Liver (tissue), 9 donors: ENCODE results near the gene PEX5L. TPM values are rescaled to one million over a fixed set of nuclear protein-coding genes. Genes with fewer than 3 reads are reported as not detected.

Experiments used
- DNase-seq: peaks from one replicate; pipeline ENCODE4 v3.0.0-alpha.2; 2017; ENCODE audit warnings: low spot score
- H3K27ac ChIP-seq, 2 donors: one replicate each; pipeline ENCODE4 v1.7.0; 2013; ENCODE audit warnings: inconsistent platforms in 2 of 2, low read length in 2 of 2, control low read depth in 1 of 2, low read depth in 1 of 2, mild to moderate bottlenecking in 1 of 2
- H3K27me3 ChIP-seq, 4 donors: one replicate each; pipeline versions ENCODE4 v1.6.1 to v1.7.0; 2013; ENCODE audit warnings: low read length in 3 of 4, inconsistent platforms in 1 of 4, mild to moderate bottlenecking in 1 of 4, moderate library complexity in 1 of 4; ENCODE audit not compliant: control insufficient read depth in 4 of 4, insufficient read depth in 4 of 4
- H3K36me3 ChIP-seq, 4 donors: one replicate each; pipeline versions ENCODE4 v1.6.1 to v1.7.0; 2013; ENCODE audit warnings: low read length in 3 of 4, mild to moderate bottlenecking in 3 of 4, low read depth in 1 of 4, moderate library complexity in 1 of 4; ENCODE audit not compliant: control insufficient read depth in 4 of 4, insufficient read depth in 3 of 4
- H3K4me1 ChIP-seq, 4 donors: one replicate each; pipeline versions ENCODE4 v1.6.1 to v1.7.0; 2013; ENCODE audit warnings: low read length in 3 of 4, mild to moderate bottlenecking in 3 of 4, moderate library complexity in 1 of 4; ENCODE audit not compliant: control insufficient read depth in 4 of 4, insufficient read depth in 4 of 4
- H3K4me3 ChIP-seq, 3 donors: one replicate each; pipeline versions ENCODE4 v1.6.1 to v1.7.0; 2013; ENCODE audit warnings: low read length in 3 of 3, control low read depth in 1 of 3, low read depth in 1 of 3, mild to moderate bottlenecking in 1 of 3
- H3K9ac ChIP-seq, 2 donors: one replicate each; pipeline ENCODE4 v1.7.0; 2013; ENCODE audit warnings: low read length in 2 of 2, mild to moderate bottlenecking in 2 of 2, moderate library complexity in 2 of 2, control low read depth in 1 of 2, low read depth in 1 of 2
- H3K9me3 ChIP-seq, 4 donors: one replicate each; pipeline versions ENCODE4 v1.6.1 to v1.7.0; 2013; ENCODE audit warnings: low read length in 3 of 4; ENCODE audit not compliant: control insufficient read depth in 4 of 4
- EGR1 ChIP-seq, 2 donors: IDR thresholded peaks; 2 replicates each; pipeline ENCODE4 v1.6.1; 2016 to 2018; ENCODE audit warnings: antibody characterized with exemption in 2 of 2, low read depth in 2 of 2
- FOXA1 ChIP-seq: IDR thresholded peaks from 2 replicates; pipeline ENCODE4 v1.6.1; 2016; ENCODE audit warnings: antibody characterized with exemption
- FOXA2 ChIP-seq: IDR thresholded peaks from 2 replicates; pipeline ENCODE4 v1.6.1; 2016; ENCODE audit warnings: antibody characterized with exemption
- GABPA ChIP-seq, 2 donors: IDR thresholded peaks in 1 of 2; conservative IDR thresholded peaks in 1 of 2; 2 replicates each; pipeline ENCODE4 v1.6.1; 2016; ENCODE audit warnings: antibody characterized with exemption in 2 of 2, mild to moderate bottlenecking in 1 of 2, moderate library complexity in 1 of 2
- HNF4A ChIP-seq, 2 donors: conservative IDR thresholded peaks; 2 replicates each; pipeline ENCODE4 v1.6.1; 2016; ENCODE audit warnings: antibody characterized with exemption in 2 of 2, mild to moderate bottlenecking in 2 of 2
- HNF4G ChIP-seq: IDR thresholded peaks from 2 replicates; pipeline ENCODE4 v1.6.1; 2016; ENCODE audit warnings: antibody characterized with exemption
- JUND ChIP-seq, 2 donors: IDR thresholded peaks; 2 replicates each; pipeline ENCODE4 v1.6.1; 2016; ENCODE audit warnings: antibody characterized with exemption in 2 of 2
- NR2F2 ChIP-seq: IDR thresholded peaks from 2 replicates; pipeline ENCODE4 v1.6.1; 2016; ENCODE audit warnings: antibody characterized with exemption
- RAD21 ChIP-seq, 2 donors: IDR thresholded peaks; 2 replicates each; pipeline ENCODE4 v1.6.1; 2016; ENCODE audit warnings: antibody characterized with exemption in 2 of 2, mild to moderate bottlenecking in 2 of 2
- RXRA ChIP-seq, 2 donors: IDR thresholded peaks; 2 replicates each; pipeline ENCODE4 v1.6.1; 2017 to 2018; ENCODE audit warnings: antibody characterized with exemption in 2 of 2, mild to moderate bottlenecking in 1 of 2
- SP1 ChIP-seq: IDR thresholded peaks from 2 replicates; pipeline ENCODE4 v1.6.1; 2018; ENCODE audit warnings: antibody characterized with exemption, mild to moderate bottlenecking
- TAF1 ChIP-seq: conservative IDR thresholded peaks from 2 replicates; pipeline ENCODE4 v1.6.1; 2016; ENCODE audit warnings: antibody characterized with exemption, mild to moderate bottlenecking
- YY1 ChIP-seq: IDR thresholded peaks from 2 replicates; pipeline ENCODE4 v1.6.1; 2016; ENCODE audit warnings: antibody characterized with exemption, mild to moderate bottlenecking
- WGBS: extraction: QIAGEN DNeasy Blood & Tissue Kit; methylation state at CpG from one replicate; pipeline ENCODE4 v1.1.7; 2013; 5-methylcytosine and 5-hydroxymethylcytosine counted together
- polyA plus RNA-seq, 2 donors: library from polyadenylated mRNA; stranded (reverse) in 1 of 2; unstranded in 1 of 2; fragments of 200-250 nt in 1 of 2; fragments of >200 nt in 1 of 2; fragmentation: Nextera tagmentation in 1 of 2; extraction: Ambion mirVana in 1 of 2; gene quantifications; one replicate each; pipeline versions ENCODE4 v1.2.1 to v1.2.3, GENCODE V29; 2013 to 2015
- total RNA-seq, 2 donors: library from RNA; depleted of rRNA; stranded (reverse); fragments of >200 nt; gene quantifications; one replicate each; pipeline ENCODE4 v1.2.3, GENCODE V29; 2014
- TF ChIP-seq, protein P1 (sequence below): IDR thresholded peaks from 2 replicates; pipeline ENCODE4 v1.6.1; 2016; ENCODE audit warnings: antibody characterized with exemption
- TF ChIP-seq, protein P2 (sequence below): IDR thresholded peaks from 2 replicates; pipeline ENCODE4 v1.6.1; 2016; ENCODE audit warnings: antibody characterized with exemption
- TF ChIP-seq, protein P3 (sequence below): fragments of 150-350 bp; IDR thresholded peaks from 2 replicates; pipeline ENCODE4 v1.5.1; 2017; ENCODE audit warnings: improper control_type of control experiment, low read depth, low read length; ENCODE audit not compliant: missing input control
- TF ChIP-seq, protein P4 (sequence below): IDR thresholded peaks from 2 replicates; pipeline ENCODE4 v1.6.1; 2016; ENCODE audit warnings: antibody characterized with exemption, mild to moderate bottlenecking
- TF ChIP-seq, protein P5 (sequence below): IDR thresholded peaks from 2 replicates; pipeline ENCODE4 v1.6.1; 2016; ENCODE audit warnings: antibody characterized with exemption
- donor health status: healthy.
- donor health status: healthy.
- donor health status: healthy.
- donor health status: healthy.
- donor health status: healthy.

Gene PEX5L
- total and polyA plus RNA-seq, 4 donors, result 0.03 TPM; not detected in 3

DNA sequence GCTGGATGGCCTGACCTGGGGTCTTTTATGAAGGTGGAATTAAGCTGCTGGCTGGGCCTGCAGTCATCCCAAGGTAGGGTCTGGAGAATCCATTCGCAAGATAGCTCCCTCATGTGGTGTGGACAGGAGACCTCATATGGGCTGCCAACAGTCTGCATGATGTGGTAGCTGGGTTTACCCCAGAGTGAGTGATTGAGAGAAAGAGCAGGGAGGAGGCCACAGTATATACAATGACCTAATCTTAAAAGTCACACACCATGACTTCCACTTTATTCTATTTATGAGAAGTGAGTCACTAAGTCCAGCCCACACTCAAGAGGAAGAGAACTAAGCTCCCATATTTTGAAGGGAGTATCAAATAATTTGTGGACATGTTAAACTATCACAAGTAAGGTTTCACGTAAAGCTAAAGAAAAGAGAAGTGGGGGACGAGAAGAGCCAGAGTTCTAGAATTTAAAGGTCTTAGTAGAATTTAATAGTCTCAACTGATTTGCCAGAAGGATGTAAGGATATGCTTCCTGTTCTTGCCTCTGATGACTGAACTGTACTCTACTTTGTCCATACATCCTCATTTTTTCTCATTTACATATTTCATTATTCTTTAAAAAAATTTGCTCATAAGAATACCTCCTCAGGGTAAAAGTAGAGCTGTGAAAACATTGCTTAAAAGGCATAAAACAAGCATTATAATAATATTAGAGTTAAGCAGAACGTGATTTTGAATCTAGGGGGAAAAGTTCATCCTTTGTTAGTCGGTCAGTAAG is 184.4 kb downstream of the PEX5L start:
- TF ChIP-seq HNF4A (conservative IDR thresholded peaks at IDR 0.05) (no peak), JUND (IDR thresholded peaks at IDR 0.05) (no peak), FOXA2 (no peak), HNF4G (no peak), SP1 (no peak), GABPA (IDR thresholded peaks at IDR 0.05 in 1 of 2, conservative IDR thresholded peaks at IDR 0.05 in 1 of 2) (no peak), NR2F2 (no peak), TAF1 (no peak), RXRA (IDR thresholded peaks at IDR 0.05) (no peak), YY1 (no peak), EGR1 (IDR thresholded peaks at IDR 0.05; ENCODE audit: low read depth in 2 of 2) (no peak), RAD21 (IDR thresholded peaks at IDR 0.05) (no peak)
- TF ChIP-seq, protein P1, sequence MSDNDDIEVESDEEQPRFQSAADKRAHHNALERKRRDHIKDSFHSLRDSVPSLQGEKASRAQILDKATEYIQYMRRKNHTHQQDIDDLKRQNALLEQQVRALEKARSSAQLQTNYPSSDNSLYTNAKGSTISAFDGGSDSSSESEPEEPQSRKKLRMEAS, result no peak
- TF ChIP-seq, protein P2, sequence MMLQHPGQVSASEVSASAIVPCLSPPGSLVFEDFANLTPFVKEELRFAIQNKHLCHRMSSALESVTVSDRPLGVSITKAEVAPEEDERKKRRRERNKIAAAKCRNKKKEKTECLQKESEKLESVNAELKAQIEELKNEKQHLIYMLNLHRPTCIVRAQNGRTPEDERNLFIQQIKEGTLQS, result no peak
- TF ChIP-seq, protein P3, sequence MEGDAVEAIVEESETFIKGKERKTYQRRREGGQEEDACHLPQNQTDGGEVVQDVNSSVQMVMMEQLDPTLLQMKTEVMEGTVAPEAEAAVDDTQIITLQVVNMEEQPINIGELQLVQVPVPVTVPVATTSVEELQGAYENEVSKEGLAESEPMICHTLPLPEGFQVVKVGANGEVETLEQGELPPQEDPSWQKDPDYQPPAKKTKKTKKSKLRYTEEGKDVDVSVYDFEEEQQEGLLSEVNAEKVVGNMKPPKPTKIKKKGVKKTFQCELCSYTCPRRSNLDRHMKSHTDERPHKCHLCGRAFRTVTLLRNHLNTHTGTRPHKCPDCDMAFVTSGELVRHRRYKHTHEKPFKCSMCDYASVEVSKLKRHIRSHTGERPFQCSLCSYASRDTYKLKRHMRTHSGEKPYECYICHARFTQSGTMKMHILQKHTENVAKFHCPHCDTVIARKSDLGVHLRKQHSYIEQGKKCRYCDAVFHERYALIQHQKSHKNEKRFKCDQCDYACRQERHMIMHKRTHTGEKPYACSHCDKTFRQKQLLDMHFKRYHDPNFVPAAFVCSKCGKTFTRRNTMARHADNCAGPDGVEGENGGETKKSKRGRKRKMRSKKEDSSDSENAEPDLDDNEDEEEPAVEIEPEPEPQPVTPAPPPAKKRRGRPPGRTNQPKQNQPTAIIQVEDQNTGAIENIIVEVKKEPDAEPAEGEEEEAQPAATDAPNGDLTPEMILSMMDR, result no peak
- TF ChIP-seq, protein P4, sequence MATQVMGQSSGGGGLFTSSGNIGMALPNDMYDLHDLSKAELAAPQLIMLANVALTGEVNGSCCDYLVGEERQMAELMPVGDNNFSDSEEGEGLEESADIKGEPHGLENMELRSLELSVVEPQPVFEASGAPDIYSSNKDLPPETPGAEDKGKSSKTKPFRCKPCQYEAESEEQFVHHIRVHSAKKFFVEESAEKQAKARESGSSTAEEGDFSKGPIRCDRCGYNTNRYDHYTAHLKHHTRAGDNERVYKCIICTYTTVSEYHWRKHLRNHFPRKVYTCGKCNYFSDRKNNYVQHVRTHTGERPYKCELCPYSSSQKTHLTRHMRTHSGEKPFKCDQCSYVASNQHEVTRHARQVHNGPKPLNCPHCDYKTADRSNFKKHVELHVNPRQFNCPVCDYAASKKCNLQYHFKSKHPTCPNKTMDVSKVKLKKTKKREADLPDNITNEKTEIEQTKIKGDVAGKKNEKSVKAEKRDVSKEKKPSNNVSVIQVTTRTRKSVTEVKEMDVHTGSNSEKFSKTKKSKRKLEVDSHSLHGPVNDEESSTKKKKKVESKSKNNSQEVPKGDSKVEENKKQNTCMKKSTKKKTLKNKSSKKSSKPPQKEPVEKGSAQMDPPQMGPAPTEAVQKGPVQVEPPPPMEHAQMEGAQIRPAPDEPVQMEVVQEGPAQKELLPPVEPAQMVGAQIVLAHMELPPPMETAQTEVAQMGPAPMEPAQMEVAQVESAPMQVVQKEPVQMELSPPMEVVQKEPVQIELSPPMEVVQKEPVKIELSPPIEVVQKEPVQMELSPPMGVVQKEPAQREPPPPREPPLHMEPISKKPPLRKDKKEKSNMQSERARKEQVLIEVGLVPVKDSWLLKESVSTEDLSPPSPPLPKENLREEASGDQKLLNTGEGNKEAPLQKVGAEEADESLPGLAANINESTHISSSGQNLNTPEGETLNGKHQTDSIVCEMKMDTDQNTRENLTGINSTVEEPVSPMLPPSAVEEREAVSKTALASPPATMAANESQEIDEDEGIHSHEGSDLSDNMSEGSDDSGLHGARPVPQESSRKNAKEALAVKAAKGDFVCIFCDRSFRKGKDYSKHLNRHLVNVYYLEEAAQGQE, result no peak
- Histone ChIP-seq H3K4me1 (peaks cover 0 to 1% (median 0%) of the 10 kb centered on the region in 4 donors), H3K4me3 (no peak overlapping the region), H3K27me3 (peaks cover 0 to 3% (median 0%) of the 10 kb centered on the region in 4 donors), H3K36me3 (no peaks in the 10 kb centered on the region), H3K9me3 (no peaks in the 10 kb centered on the region), H3K27ac (no peak overlapping the region), H3K9ac (no peak overlapping the region)
- DNase-seq, result no peak
- WGBS, result 71% methylated on average over 5 of the region's 5 CpGs

DNA sequence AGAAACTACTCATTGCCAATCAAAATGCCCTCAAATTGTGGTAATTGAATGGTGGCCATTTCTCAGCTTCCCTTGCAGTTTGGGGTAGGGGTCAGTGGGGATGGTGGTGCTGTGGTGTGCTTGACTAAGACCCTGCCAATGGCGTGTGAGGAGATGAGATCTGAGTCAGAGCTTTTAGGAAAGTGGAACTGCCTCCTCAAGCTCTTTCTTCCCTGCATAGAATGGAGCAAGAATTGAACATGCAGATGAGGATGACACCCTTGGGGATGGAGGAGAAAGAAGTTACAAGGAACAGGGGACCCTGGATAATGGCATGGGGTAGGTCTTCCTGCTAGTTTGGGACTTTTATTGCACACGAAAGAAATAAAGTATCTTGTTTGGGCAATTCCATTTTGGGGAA is 188.0 kb downstream of the PEX5L start:
- H3K9me3 ChIP-seq, result no peaks in the 10 kb centered on the region
- TF ChIP-seq HNF4G (no peak), EGR1 (IDR thresholded peaks at IDR 0.05; ENCODE audit: low read depth in 2 of 2) (no peak), HNF4A (conservative IDR thresholded peaks at IDR 0.05) (no peak), JUND (IDR thresholded peaks at IDR 0.05) (no peak), SP1 (no peak), FOXA1 (no peak), GABPA (IDR thresholded peaks at IDR 0.05 in 1 of 2, conservative IDR thresholded peaks at IDR 0.05 in 1 of 2) (no peak), YY1 (no peak)
- TF ChIP-seq, protein P3, result no peak
- TF ChIP-seq, protein P5, sequence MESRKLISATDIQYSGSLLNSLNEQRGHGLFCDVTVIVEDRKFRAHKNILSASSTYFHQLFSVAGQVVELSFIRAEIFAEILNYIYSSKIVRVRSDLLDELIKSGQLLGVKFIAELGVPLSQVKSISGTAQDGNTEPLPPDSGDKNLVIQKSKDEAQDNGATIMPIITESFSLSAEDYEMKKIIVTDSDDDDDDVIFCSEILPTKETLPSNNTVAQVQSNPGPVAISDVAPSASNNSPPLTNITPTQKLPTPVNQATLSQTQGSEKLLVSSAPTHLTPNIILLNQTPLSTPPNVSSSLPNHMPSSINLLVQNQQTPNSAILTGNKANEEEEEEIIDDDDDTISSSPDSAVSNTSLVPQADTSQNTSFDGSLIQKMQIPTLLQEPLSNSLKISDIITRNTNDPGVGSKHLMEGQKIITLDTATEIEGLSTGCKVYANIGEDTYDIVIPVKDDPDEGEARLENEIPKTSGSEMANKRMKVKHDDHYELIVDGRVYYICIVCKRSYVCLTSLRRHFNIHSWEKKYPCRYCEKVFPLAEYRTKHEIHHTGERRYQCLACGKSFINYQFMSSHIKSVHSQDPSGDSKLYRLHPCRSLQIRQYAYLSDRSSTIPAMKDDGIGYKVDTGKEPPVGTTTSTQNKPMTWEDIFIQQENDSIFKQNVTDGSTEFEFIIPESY, result no peak
- DNase-seq, result no peak
- no peak overlapping the region for H3K4me3 ChIP-seq
- H3K9ac ChIP-seq, result no peak overlapping the region
- no peaks in the 10 kb centered on the region for H3K36me3 ChIP-seq
- no peaks in the 10 kb centered on the region for H3K4me1 ChIP-seq
- peaks cover 0 to 3% (median 0%) of the 10 kb centered on the region in 4 donors for H3K27me3 ChIP-seq
- no peak overlapping the region for H3K27ac ChIP-seq
- 60% methylated on average over 2 of the region's 2 CpGs for WGBS
